Activated effector memory CD4-positive, alpha-beta T cell treated with anti-CD3 and anti-CD28 coated beads, Interleukin-2, amount 50 U/mL, for 16 hours (primary cell): Measurements from ENCODE around the gene VKORC1.
A peak's percentile ranks its signal among the peaks of the same experiment; 100 is the strongest.

Source experiments
- DNase-seq: peaks from one replicate; pipeline ENCODE4 v3.0.0-alpha.2; 2020

VKORC1 gene

GRCh38 chr16:31081428-31082351 lies 12.9 kb downstream of the VKORC1 start:
- no peak for DNase-seq

- DNase-seq, result no peak
These were observed 13.7 kb downstream of the VKORC1 start for GRCh38 chr16:31080756-31081419.

DNA sequence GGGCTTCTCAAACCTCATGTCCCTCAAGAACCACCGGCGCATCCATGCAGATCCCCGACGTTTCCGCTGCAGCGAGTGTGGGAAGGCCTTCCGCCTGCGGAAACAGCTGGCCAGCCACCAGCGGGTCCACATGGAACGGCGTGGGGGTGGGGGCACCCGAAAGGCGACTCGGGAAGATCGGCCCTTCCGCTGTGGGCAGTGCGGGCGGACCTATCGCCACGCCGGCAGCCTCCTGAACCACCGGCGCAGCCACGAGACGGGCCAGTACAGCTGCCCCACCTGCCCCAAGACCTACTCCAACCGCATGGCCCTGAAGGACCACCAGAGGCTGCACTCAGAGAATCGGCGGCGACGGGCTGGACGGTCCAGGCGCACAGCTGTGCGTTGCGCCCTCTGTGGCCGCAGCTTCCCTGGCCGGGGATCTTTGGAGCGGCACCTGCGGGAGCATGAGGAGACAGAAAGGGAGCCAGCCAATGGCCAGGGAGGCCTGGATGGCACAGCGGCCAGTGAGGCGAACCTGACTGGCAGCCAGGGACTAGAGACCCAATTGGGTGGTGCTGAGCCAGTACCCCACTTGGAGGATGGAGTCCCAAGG lies 14.5 kb downstream of the VKORC1 start:
- DNase-seq, result no peak

DNA sequence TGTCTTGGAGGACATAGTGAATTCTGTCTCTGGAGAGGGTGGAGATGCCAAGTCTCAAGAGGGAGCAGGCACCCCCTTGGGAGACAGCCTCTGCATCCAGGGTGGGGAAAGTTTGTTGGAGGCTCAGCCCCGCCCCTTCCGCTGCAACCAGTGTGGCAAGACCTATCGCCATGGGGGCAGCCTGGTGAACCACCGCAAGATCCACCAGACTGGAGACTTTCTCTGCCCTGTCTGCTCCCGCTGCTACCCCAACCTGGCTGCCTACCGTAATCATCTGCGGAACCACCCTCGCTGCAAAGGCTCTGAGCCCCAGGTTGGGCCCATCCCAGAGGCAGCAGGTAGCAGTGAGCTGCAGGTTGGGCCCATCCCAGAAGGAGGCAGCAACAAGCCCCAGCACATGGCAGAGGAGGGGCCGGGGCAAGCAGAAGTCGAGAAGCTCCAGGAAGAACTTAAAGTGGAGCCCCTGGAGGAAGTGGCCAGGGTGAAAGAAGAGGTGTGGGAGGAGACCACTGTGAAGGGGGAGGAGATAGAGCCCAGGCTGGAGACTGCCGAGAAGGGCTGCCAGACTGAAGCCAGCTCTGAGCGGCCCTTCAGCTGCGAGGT lies 15.2 kb downstream of the VKORC1 start:
- no peak for DNase-seq

- no peak for DNase-seq
These were observed 15.8 kb downstream of the VKORC1 start for GRCh38 chr16:31078597-31079341.

DNA sequence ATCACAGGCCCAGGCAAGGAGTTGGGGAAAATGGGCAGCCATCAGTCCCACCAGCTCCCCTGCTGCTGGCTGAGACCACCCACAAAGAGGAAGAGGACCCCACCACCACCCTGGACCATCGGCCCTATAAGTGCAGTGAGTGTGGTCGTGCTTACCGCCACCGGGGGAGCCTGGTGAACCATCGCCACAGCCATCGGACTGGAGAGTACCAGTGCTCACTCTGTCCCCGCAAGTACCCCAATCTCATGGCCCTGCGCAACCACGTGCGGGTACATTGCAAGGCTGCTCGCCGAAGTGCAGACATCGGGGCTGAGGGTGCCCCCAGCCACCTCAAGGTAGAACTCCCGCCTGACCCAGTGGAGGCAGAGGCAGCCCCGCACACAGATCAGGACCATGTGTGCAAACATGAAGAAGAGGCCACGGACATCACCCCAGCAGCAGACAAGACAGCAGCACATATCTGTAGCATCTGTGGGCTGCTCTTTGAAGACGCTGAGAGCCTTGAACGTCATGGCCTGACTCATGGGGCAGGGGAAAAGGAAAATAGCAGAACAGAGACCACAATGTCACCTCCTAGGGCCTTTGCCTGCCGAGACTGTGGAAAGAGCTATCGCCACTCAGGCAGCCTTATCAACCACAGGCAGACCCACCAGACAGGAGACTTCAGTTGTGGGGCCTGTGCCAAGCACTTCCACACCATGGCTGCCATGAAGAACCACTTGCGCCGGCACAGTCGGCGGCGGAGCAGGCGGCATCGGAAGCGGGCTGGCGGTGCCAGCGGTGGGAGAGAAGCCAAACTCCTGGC lies 16.8 kb downstream of the VKORC1 start:
- no peak for DNase-seq

- DNase-seq, result no peak
These were observed 17.6 kb downstream of the VKORC1 start for GRCh38 chr16:31077024-31077423.

DNA sequence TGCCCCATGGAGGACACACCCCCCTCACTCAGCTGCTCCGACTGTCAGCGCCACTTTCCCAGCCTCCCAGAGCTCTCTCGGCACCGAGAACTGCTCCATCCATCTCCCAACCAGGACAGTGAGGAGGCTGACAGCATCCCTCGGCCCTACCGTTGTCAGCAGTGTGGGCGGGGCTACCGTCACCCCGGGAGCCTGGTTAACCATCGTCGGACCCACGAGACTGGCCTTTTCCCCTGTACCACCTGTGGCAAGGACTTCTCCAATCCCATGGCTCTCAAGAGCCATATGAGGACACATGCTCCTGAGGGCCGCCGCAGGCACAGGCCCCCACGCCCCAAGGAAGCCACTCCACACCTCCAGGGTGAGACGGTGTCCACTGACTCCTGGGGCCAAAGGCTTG lies 18.3 kb downstream of the VKORC1 start:
- no peak for DNase-seq

- no peak for DNase-seq
These were observed 19.8 kb downstream of the VKORC1 start for GRCh38 chr16:31074814-31075183.

DNA sequence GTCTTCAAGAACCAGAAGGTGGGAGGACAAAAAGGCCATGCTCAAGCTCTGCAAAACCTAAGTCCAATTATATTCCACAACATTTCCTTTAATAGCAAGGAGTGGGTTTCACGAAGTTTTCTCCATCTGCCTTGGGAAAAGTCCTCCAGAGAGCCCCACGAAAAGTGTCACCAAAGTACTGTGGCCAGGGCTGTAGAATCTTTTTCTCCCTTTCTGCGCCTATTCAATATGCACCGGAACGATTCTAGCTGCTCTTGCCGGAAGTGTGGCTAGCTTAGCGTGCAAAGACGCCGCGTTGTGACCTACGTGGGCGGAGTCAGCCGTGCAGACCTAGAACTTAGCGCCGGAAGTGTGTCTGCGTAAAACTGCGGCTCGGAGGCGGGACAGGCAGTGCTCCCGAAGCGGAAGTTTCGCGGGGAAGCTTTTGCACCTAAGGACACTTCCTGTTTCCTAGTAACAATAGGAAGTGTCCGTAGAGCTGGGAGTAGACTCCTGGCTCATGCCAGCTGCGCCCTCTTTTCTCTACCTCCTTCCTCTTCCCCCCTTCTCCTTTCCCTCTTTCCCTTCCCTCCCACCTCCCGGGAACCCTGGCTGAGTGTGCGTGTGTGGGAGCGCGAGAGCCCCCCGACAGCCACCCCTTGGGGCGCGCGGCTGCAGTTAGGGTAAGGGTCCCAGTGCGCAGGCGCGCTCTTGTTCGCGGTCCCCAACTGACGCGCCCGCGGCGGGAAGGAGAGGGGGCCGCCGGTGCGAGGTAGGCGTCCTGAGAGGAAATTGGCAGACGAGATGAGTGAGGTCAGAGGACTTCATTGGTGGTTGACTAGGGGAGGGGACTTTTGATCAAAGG lies 20.4 kb downstream of the VKORC1 start, which contains the start of the genes ZNF646 and ZNF668:
ZNF646 (plus strand) TSS at position 453 of the 844 bp plus-strand sequence. CDS start 1,903 bp downstream, outside the sequence.
ZNF668 (minus strand) TSS at position 271 of the 844 bp plus-strand sequence. CDS start 9,781 bp downstream, outside the sequence.
- peak; percentile 99 for DNase-seq

GRCh38 chr16:31073142-31073969 lies 21.2 kb downstream of the VKORC1 start:
- peak; percentile 96 for DNase-seq

DNA sequence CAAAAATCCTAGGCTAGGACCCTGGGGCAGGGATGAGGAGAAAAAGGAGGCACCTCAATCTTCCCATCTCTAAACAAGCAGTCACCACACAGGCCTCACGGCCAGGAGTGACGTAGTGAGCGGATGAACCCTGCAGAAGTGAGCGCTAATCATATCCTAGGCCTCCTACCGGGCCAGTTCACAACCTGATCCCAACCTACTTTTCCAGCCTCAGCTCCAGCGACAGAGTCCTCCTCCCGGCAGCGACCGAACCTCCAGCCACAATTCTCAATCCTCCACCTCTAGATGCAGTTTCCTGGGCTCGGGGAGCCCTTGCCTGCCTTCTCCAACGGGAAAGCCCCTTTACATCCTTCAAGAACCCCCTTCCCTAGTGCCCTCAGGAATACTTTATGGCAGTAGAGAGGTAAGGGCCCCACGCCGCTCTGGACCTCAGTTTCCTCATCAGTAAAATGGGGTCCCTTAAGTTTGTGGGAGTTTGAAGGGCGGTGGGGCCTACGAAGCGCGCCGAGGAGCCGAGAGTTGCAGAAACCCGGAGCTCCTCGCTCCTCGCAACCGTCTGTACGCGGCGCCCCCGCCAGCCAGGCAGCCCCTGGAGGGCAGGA lies 22.0 kb downstream of the VKORC1 start:
- peak; percentile 69 for DNase-seq

DNA sequence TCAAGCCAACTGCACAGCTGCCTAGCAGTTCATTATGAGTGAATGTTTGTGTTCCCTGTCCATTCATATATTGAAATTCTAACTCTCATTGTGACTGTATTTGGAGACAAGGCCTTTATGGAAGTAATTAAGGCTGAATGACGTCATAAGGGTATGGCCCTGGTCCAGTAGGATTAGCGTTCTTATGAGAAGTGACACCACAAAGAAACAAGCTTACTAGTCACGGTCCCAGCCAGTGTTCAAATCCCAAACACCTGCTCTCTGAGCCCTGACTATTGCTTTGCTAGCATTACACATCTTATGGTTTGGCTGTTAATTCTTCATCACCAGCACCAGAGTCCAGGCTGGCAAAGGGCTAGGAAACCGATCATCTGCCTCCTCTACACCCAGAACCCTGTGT lies 22.7 kb downstream of the VKORC1 start:
- no peak for DNase-seq

- no peak for DNase-seq
These were observed 27.3 kb downstream of the VKORC1 start for GRCh38 chr16:31067342-31067741.

DNA sequence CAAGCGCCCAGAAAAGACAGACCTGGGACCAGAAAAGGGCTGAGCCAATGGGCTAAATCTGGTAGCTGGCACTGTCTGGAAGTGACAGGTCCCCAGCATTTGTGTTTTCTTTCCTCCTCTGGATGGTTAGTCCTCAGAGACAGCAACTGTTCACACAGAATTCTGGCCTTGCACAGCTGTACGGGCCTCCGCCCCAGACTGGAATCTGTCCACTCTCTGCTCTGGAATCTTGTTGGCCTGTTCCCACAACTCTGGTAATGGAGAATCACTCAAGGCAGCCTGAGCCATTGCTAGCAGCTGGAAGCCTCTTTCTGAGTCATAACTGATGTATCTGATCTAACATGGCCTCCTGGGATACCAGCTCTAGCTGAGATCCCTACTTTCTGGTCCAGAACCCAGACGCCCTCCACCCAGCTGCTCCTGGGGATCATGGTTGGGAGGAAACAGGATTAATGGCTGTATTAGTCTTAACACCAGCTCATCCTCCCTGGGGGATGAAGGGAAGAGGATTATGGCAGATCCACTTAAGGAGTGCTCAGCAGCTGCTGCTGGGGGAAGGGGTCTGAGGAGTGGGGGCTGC lies 29.6 kb downstream of the VKORC1 start:
- DNase-seq, result no peak

DNA sequence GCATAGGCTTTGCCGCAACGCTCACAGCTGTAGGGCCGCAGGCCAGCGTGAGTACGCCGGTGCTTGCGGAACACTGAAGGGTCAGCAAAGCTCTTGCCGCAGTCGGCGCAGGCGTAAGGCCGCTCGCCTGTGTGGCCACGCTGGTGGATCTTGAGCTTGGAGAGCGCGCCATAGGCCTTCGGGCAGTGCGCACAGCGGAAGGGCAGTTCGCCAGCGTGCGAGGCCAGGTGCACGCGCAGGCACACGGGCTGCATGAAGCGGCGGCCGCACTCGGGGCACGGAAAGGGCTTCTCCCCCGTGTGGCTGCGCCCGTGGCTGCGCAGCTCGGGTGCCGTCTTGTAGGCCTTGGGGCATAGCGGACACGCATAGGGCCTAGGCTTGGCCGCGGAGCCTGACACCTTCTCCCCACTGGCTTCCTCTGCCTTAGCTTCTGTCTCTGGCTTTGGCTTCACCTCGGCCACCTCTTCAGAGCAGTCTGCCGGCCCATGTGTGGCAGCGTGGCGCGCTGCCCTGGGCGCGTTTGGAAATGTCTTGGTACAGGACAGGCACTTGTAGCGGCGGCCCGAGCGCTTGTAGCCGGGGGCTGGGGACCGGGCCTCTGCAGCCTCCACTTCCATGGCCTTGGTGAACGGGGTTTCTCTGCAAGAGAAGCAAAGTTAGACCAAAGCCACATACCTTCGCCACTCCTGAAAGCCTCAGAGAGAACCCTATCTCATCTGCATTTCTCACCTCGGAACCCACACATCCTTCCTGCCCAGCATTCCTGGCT lies 30.6 kb downstream of the VKORC1 start:
- no peak for DNase-seq

DNA sequence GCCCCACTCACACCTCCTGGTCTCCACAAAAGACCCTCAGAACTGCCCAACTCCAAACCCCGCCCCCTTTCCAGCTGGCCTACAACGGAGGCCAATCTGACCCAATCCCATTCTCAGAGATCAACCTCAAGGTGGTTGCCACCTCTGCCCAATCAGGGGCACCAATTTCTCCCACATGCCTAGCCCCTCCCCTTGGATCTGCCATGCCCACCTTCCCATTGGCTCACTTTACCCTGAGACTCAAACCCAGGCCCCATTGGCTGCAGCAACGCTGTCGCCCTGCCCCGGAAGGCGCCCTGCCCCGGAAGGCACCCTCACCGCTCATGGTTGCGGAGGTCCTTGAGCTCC lies 31.1 kb downstream of the VKORC1 start:
- no peak for DNase-seq

DNA sequence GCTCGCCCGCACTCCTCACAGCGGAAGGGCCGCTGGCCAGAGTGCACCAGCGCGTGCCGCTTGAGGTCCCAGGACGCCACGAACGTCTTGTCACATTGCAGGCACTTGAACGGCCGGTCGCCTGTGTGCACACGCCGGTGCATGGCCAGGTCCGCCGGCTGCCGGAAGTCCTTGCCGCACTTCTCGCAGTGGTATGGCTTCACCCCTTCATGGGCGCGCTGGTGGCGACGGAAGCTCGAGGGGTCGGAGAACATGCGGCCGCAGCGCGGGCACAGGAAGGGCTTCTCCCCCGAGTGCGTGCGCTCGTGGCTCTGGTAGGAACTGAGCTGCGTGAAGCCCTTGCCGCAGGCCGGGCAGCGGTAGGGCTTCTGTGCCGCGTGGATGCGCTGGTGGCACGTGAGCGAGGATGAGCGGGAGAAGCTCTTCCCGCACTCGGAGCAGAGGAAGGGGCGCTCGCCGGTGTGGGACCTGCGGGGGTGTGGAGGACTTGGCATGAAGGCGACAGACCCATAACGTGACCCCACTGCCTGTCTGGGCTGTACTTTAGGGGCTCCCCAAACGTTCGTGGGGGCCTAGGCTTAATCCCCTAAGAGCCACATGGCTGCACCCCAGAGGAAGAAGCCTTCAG lies 32.7 kb downstream of the VKORC1 start:
- no peak for DNase-seq
